Endothelial cell (in vitro differentiated cells): ENCODE results near the gene CHI3L1. TPM values are rescaled to one million over a fixed set of nuclear protein-coding genes. Genes with fewer than 3 reads are reported as not detected.
A peak's percentile ranks its signal among the peaks of the same experiment; 100 is the strongest.

Source experiments
- DNase-seq: peaks from one replicate; pipeline ENCODE4 v3.0.0; 2021; ENCODE audit warnings: low spot score
- H3K27ac Mint-ChIP-seq: one replicate; pipeline ENCODE4 v1.8.0; 2021; ENCODE audit warnings: mixed read lengths, inconsistent platforms; ENCODE audit not compliant: unreplicated experiment
- H3K27me3 Mint-ChIP-seq: one replicate; pipeline ENCODE4 v1.8.0; 2021; ENCODE audit warnings: mild to moderate bottlenecking, moderate library complexity, mixed read lengths, inconsistent platforms; ENCODE audit not compliant: unreplicated experiment
- H3K36me3 Mint-ChIP-seq: one replicate; pipeline ENCODE4 v1.8.0; 2021; ENCODE audit warnings: mild to moderate bottlenecking, low read depth, mixed read lengths, inconsistent platforms; ENCODE audit not compliant: unreplicated experiment
- H3K4me1 Mint-ChIP-seq: one replicate; pipeline ENCODE4 v1.8.0; 2021; ENCODE audit warnings: mild to moderate bottlenecking, mixed read lengths, inconsistent platforms; ENCODE audit not compliant: unreplicated experiment
- H3K4me3 Mint-ChIP-seq: one replicate; pipeline ENCODE4 v1.8.0; 2021; ENCODE audit warnings: mild to moderate bottlenecking, mixed read lengths, inconsistent platforms; ENCODE audit not compliant: unreplicated experiment
- H3K9me3 Mint-ChIP-seq: one replicate; pipeline ENCODE4 v1.8.0; 2021; ENCODE audit warnings: mixed read lengths, inconsistent platforms; ENCODE audit not compliant: unreplicated experiment
- total RNA-seq: library from RNA; stranded (reverse); fragmentation: NEBNext Ultra II Directional; extraction: Animal tissue kit (Norgen Biotek cat#: 25700); gene quantifications from one replicate; pipeline ENCODE4 v1.2.1, GENCODE V29; 2021; ENCODE audit not compliant: unreplicated experiment
- TF ChIP-seq, protein P1 (sequence below): fragments of 200-600 bp; sonication (generic); IDR thresholded peaks from one replicate; pipeline ENCODE4 v1.5.0; 2021; ENCODE audit warnings: antibody characterized with exemption; ENCODE audit not compliant: unreplicated experiment

CHI3L1 gene
- total RNA-seq, 1 donor from 2014 or later = 0.21 TPM

DNA sequence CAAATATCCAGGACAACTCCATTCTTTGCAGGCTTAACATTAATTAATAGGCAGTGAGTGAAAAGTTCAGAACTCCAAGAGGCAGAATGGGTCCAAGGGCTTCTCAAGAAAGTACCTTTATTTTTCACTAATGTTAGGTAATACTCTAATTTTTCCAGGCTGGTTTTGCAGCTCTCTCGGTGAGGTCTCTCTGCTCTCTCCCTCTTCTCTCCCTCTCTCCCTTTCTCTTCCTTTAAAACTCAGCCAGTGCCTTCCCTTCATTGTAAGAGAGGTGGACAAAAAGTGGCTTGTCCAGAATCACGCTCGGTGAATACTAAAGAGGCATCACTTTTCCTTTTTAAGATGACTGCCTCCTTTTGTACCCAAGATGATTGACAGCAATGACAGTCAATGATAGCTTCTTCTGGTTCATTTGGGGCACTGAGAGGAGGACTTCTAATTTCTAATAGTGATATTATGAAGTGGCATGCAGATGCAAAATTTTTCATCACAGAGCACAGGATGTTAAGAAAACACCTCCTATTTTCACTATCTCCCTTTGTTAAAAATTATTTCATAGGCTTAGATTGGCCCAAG is 1.3 kb upstream of the CHI3L1 start:
- H3K27me3 Mint-ChIP-seq = peaks cover 15% of the 10 kb centered on the region
- TF ChIP-seq, protein P1, sequence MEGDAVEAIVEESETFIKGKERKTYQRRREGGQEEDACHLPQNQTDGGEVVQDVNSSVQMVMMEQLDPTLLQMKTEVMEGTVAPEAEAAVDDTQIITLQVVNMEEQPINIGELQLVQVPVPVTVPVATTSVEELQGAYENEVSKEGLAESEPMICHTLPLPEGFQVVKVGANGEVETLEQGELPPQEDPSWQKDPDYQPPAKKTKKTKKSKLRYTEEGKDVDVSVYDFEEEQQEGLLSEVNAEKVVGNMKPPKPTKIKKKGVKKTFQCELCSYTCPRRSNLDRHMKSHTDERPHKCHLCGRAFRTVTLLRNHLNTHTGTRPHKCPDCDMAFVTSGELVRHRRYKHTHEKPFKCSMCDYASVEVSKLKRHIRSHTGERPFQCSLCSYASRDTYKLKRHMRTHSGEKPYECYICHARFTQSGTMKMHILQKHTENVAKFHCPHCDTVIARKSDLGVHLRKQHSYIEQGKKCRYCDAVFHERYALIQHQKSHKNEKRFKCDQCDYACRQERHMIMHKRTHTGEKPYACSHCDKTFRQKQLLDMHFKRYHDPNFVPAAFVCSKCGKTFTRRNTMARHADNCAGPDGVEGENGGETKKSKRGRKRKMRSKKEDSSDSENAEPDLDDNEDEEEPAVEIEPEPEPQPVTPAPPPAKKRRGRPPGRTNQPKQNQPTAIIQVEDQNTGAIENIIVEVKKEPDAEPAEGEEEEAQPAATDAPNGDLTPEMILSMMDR = no peak
- peak overlapping the region; percentile 42 for H3K4me3 Mint-ChIP-seq
- peaks cover 11% of the 10 kb centered on the region for H3K4me1 Mint-ChIP-seq
- DNase-seq = no peak
- H3K27ac Mint-ChIP-seq = no peak overlapping the region
- H3K9me3 Mint-ChIP-seq = no peaks in the 10 kb centered on the region
- no peaks in the 10 kb centered on the region for H3K36me3 Mint-ChIP-seq

DNA sequence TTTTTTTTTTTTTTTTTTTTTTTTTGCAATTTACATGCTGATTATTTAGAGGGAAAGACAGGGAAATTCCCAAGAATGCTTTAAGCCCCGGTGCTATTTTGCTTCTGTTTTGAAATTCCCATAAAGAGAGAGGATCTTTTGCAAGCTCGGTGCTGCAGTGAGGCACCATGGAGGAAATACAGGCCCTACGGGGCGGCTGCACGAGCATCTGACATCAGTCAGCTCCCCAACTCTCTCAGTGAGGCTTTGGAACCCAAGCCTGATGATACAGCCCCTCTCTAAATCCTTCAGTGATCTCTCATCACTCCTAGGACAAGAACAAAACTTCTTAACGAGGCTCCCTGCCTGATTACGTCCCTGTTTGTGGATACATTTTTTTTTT is 791 bp upstream of the CHI3L1 start:
- H3K27me3 Mint-ChIP-seq = peaks cover 15% of the 10 kb centered on the region
- no peaks in the 10 kb centered on the region for H3K36me3 Mint-ChIP-seq
- H3K4me3 Mint-ChIP-seq = peak overlapping the region; percentile 42
- TF ChIP-seq, protein P1 = no peak
- H3K27ac Mint-ChIP-seq = no peak overlapping the region
- H3K9me3 Mint-ChIP-seq = no peaks in the 10 kb centered on the region
- DNase-seq = no peak
- peaks cover 11% of the 10 kb centered on the region for H3K4me1 Mint-ChIP-seq

DNA sequence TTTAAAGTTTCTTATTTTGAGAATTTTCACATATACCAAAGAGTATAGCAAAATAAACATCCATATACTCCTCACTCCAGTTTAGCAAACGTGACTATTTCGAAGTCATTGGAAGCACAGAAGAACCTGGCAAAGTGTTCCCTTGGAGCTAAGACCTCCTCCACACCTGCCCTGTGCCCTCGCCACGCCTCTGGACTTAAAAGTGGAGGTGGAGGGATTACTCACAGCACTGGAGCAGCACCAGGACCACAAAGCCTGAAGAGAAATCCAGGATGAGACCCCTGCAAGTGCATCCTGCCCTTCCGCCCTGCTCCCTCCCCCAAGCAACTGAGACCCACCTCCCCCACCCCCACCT is 436 bp downstream of the CHI3L1 start:
- no peak overlapping the region for H3K4me3 Mint-ChIP-seq
- H3K4me1 Mint-ChIP-seq = peaks cover 11% of the 10 kb centered on the region
- DNase-seq = no peak
- no peaks in the 10 kb centered on the region for H3K9me3 Mint-ChIP-seq
- no peak overlapping the region for H3K27ac Mint-ChIP-seq
- peaks cover 16% of the 10 kb centered on the region for H3K27me3 Mint-ChIP-seq
- TF ChIP-seq, protein P1 = no peak
- H3K36me3 Mint-ChIP-seq = no peaks in the 10 kb centered on the region

DNA sequence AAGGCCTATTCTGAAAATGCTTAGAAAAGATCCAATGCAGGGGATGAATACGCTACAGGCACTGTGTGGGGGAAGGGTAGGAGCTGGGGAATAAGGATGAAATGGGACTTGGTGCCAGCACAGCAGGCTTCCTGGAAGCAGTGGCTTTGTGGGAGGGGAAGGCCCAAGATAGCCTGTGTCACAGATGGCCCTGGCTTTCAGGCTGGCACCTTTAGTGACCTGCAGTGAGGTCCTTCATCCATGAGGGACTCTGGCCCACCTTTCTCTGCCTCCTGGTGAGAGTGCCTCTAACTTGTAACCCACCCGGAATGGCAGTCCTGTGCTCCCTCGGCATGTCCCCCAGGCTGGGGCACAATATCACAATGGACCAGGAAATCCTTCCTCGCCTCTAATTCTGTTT is 919 bp downstream of the CHI3L1 start:
- peaks cover 11% of the 10 kb centered on the region for H3K4me1 Mint-ChIP-seq
- no peak overlapping the region for H3K4me3 Mint-ChIP-seq
- peaks cover 17% of the 10 kb centered on the region for H3K27me3 Mint-ChIP-seq
- no peak overlapping the region for H3K27ac Mint-ChIP-seq
- no peaks in the 10 kb centered on the region for H3K9me3 Mint-ChIP-seq
- TF ChIP-seq, protein P1 = no peak
- no peaks in the 10 kb centered on the region for H3K36me3 Mint-ChIP-seq
- DNase-seq = no peak

GRCh38 chr1:203185061-203185461 is 1.4 kb downstream of the CHI3L1 start:
- TF ChIP-seq, protein P1 = no peak
- Mint-ChIP-seq H3K9me3 (no peaks in the 10 kb centered on the region), H3K36me3 (no peaks in the 10 kb centered on the region), H3K4me1 (peaks cover 11% of the 10 kb centered on the region), H3K4me3 (no peak overlapping the region), H3K27ac (no peak overlapping the region), H3K27me3 (peaks cover 17% of the 10 kb centered on the region)
- no peak for DNase-seq
